ENCODE results near the gene CBX3.
"Not testable (repeated sequence)": the region's sequence is repeated elsewhere in the genome, so short reads cannot be mapped to it uniquely, and the experiment has no call there.

The CBX3 gene

DNA sequence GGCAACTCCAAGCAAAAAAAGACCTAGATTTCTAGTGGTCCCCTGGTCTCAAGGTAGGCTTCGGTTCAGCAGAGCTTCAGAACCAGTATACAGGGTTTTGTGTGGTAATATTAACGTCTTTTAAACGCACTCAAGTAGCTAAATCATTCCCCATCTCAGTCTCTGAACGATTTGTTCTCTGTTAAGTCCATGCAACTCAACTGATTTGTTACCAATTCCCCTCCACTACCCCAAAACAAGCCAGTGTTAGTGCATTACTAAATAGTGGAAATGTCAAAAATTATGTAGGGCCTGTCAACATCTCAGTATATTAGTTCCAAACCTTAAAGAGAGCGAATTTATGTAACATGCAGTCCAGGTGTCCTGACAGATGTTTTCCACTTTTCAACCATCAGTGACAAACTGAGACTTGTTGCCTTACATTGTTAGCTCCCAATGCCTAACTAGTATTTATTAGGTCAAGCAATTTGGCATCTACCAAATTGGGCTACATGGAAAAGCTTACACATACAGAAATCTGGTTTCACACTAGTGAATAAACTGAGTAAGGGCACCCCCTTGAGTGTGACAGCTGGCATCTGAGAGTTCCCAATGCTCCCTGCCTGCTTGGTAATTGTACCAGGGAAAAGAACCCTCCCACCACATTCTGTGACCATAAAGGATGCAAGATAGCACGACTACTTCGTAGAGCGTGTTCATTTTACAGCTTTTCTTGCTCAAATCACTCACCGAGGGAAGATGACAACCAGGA is 13.2 kb upstream of the CBX3 start:
- DNase-seq (ENCODE audit: low read depth), result no peak

DNA sequence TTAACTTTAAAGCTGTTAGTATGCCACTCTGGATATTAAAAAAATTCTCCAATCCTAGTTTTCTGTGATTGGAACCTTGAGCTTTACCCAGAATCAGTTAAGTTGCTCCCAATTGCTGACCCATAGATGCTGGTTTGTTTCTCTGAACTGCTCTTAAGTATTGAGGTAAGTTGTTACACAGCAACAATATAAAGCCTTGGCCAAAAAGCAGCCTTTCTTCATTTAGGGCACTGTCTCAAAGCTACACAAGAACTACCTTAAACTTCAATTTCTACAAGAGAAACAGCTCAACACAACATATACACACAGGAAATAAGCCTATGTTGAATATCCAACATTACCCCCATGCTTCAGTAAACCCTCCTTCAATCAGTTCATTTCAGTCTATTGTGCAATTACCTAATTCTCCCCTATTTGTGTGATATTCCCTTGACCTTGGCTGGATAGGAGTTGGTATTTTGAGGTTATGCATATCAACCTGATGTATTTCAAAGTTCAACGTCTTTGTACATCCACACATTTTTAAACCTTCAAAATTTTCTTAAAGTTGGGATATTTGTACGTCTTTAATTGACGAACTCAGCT is 12.5 kb upstream of the CBX3 start:
- no peak for DNase-seq (ENCODE audit: low read depth)

DNA sequence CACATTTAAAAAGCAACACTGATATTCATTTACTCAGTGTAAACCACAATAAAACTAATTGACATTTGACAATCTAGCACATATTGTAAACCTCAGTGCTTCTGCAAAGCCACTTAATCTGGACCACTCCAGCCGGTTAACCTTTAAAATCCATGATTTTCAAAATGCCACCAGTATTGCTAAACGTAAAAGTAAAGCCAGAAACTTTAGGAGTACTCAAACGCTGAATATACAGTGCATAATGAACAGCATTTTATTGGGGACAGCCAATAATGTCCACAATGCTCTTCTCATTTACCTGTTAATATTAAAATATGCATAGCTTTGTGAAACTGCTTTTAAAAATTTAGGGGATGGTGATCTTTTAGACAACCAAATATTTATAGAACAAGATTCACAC is 11.8 kb upstream of the CBX3 start:
- DNase-seq (ENCODE audit: low read depth), result no peak

DNA sequence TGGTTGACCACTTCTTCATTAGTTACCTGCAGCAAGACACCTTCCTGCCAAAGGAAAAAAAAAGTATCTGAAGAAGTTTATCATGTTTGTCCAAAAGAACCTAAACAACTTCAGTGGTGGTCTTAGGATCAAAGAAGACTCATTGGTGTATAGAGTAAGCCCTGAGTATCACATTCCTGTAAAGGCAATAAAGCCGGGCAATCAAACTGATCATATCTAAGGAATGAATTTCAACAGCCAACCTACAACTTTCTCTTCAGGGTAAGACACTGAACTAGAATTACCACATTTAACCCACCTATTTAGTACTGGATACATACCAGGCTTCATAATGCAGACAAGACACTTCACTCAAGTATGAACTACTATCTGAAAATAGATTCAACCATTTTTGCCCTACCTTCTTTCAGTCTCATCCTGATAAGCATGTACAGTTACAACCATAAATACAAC is 11.1 kb upstream of the CBX3 start:
- DNase-seq (ENCODE audit: low read depth), result no peak

DNA sequence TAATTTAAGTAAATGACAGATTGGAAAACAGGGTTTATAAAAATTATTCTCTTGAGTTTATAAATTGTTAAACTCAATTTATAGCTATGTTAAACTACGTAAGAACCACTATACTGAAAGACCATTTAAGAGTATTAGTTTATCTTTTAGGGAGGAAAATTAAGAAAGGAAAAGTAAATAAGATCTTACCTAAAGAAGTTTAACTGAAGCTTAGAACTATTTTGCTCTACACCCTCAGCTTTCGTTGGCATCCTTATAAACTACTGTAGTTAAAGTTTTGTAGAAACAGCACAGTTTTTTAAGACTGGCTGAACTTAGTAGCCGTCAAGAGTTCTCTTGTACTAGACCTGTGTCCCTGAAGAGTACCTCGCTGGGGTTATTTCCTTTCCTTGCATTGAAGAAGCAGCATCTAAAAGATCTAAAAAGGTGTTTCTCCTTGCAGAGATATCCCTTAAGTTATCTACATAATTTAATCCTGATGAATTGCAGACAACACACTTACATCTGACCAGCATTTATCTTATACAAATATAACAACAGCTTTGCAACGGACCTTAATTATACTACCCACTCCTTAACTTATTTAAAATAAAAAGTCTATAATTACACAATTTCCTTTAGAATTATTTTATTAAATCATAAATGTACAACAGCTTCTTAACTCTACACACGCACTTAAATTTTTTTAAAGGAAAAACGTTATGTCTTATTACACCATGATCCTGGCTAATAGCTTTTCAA is 10.1 kb upstream of the CBX3 start:
- no peak for DNase-seq (ENCODE audit: low read depth)

DNA sequence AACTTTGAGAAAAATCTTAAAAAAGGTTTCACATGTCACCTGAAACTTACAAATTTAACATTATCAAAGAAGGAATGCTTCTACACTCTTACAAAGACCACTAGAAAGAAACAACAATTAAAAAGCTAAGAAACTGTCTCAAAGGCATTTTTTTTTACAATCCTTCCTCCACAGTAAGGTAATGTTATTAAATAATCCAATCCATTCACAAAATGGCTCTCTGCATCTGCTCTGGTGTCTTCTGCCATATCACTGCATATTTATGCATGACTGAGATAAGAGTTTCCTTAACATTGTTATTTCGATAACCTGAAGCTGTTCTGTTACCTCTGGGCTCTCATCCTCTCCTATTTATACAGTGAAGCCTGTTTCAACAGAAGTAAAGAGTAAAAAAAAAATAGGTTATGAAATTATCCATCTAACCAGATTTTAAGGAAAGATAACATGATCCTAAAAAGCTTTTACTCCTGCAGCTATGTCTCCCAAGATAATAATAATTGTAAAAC is 9.5 kb upstream of the CBX3 start:
- DNase-seq (ENCODE audit: low read depth), result no peak

DNA sequence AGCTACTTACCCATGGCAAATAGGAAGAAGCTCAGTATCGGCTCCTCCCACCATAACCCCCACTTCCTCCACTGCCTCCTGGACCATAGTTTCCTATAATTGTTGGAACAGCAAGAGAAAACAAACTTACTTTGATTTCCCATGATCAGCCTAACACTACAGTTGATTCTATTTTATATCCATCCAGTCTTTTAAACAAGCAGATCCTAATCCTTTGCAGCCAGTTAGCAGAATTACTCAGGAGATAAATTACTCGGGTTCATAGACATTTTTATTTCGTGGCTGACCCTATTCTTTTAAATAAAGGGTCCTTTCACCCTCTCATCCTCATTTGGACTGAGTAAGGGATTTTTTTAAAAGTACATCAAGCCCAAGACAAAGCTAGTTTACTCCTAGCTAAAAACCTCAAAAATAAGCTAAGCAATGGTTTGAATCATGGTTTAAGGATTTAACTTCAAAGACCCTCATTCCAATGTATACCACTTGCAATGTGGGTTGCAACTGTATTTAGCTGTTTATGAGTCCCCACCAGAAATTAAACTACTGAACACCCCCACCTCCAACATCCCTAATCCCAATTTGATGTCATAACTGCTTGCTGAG is 9.0 kb upstream of the CBX3 start:
- no peak for DNase-seq (ENCODE audit: low read depth)

DNA sequence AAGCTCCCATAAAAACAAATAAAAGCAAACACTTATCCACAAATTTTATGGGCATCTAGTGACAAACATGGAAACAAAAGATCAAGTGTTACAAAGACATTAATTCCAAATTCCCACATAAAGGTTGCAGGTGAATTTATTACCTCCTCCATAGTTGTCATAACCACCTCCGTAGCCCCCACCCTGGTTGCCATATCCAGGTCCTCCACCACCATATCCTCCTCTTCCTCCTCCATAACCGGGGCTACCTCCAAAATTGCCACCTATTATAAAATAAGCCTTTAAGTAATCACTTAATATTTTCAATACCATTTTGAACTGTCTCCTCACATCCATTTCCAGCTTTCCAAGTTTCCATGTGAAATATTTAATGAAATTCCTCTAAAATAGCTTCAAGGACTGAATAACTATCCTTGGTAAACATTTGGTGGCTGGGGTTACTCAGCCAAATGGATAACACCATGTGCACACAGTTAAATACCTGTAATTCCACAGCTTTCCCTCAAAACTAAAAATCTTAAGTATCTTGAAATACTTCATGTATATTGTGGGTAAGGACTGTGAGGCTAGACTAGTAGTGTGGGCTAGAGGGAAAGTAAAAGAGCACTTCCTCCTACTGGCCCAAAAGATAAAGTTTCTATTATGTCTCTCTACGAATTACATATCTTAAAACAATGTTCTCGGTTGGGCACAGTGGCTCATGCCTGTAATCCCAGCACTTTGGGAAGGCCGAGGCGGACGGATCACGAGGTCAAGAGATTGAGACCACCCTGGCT is 7.9 kb upstream of the CBX3 start:
- DNase-seq (ENCODE audit: low read depth), result no peak

DNA sequence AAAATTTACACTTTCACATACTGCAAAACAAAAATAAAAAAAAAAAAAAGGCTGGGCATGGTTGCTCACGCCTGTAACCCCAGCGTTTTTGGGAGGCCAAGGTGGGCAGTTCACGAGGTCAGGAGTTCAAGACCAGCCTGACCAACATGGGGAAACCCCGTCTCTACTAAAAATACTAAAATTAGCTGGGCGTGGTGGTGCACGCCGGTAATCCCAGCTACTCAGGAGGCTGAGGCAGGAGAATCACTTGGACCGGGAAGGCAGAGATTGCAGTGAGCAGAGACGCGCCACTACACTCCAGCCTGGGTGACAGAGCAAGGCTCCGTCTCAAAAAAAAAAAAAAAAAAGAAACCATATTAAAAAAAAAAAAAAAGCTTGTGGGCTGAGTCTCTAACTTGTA is 6.8 kb upstream of the CBX3 start:
- DNase-seq (ENCODE audit: low read depth), result not testable (repeated sequence)

DNA sequence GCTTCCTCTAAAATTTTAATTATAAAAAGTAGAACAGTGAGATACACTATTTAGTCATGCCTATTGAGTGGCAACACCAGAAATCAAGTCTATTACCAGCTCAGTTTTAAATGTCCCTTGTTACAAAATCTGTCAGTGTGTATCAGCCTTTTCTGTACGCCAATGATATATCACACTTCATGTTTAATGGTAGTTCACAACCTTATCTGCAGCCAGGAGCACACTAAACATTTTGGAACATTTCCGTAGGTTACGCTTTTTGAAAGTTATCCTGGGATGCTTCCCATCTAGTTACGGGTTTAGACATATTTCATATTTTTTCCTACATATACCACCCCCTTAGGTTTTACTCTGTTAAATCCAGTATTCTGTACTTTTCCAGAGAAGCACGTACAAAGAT is 6.4 kb upstream of the CBX3 start:
- DNase-seq (ENCODE audit: low read depth), result no peak

DNA sequence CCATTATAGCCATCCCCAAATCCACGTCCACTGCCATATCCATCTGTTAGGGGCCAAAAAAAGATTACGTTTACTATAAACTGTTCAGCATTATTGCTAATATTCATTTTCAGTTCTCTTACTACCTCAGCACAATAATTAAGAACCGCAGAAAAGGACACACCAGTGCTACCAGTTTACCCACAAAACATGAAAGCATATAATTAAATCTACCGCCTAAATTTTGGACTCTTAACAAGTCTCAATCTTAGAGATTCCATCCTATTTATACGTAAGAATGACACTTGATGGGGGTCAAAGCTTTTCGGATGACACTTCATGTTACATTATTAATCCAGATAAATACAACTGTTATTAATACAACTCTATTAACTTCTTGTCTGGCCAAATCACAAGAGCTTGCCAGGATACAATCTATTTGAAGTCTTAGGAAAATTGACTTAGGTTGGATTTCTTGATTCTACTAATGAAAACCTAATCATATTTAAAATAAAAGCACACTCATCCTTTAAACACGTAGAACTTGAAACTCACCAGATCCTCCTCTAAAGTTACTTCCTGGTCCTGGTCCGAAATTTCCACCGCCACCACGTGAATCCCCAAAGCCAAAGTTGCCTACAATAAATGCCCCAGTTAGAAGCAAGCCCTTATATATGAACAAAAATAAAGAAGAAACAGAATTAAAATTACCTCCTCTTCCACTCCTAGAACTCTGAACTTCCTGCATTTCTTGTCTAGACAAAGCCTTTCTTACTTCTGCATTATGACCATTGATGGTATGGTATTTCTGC is 5.5 kb upstream of the CBX3 start:
- DNase-seq (ENCODE audit: low read depth), result no peak

DNA sequence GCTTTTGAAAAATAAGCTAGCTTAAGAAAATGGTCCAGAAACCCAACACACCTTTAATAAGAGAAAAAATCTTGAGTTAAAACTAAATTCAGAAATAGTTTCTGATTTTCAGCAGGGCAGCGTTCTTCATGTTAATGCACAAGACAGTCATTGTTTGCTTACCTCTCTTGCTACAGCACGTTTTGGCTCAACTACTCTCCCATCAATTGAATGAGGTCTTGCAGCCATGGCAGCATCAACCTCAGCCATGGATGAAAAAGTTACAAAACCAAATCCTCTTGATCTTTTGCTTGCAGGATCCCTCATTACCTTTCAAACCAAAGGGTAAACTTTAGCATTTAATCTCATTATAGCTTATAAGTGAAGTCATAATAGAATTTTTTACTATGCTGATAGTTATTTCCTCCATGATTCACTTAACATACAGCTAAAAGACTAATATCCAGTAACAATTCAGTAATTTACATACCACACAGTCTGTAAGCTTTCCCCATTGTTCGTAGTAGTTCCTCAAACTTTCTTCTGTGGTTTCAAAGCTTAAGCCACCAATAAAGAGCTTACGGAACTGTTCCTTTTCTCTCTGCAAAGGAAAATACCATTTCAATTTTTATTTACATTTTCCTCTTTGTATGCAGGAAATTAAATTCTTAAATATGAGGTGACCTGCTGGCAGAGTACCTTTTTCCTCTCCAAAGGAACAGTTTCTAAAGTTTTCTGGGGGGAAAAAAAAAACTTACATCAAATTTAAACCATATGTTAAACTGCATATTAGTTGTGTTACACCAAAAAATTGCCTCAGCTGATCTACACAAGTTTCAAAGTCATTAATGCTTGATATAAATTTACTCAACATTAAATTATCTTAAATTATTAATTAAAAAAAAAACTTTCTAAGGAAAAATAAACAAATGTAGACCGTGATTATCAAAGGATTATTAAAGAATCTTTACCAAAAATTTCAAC is 4.1 kb upstream of the CBX3 start:
- DNase-seq (ENCODE audit: low read depth), result no peak

DNA sequence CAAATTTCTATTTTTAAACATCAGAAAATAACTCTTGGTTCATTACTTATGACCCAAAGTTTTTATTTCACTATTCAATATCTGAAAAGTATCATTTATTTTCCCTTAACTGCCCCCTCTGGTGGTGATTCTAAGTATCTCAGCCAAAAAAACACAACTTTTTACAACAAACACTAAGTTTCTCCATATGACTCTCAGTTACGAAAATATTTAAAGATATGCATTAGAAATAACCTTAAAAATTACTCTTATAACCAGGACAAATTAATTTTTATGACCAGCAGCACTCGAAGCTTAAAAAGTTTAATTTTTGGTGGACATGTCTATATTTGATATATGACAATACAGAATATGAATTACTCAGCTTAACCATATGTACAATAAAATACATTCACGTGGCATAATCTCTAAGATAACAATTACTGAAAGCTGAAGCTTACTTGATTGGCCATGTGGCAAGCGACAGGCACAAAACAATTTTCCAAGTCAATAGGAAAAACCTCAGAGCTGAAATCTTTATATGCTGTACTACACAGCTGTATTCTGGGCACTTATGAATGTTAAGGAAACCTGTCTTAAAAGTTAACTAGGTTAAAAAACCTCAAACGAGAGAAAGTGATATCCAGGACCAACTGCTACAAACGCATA is 3.3 kb upstream of the CBX3 start:
- no peak for DNase-seq (ENCODE audit: low read depth)

DNA sequence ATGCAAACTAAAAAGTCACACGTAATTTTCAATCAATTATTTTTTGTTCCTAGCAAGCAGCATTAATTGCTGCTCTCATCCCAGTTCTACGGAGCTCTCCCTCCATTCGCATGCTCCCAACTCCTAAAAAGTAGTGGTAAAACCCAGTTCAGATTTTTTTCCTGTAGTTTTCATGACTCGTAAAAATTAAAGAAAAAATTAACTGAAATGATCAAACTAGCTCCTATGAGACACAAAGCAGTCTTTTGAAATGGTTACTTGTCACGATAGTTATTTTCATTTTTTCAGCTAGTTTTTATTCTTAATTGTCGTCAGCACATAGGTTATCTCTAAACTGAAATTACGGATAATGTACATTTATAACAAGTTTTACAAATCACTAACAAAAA is 2.8 kb upstream of the CBX3 start:
- DNase-seq (ENCODE audit: low read depth), result no peak

DNA sequence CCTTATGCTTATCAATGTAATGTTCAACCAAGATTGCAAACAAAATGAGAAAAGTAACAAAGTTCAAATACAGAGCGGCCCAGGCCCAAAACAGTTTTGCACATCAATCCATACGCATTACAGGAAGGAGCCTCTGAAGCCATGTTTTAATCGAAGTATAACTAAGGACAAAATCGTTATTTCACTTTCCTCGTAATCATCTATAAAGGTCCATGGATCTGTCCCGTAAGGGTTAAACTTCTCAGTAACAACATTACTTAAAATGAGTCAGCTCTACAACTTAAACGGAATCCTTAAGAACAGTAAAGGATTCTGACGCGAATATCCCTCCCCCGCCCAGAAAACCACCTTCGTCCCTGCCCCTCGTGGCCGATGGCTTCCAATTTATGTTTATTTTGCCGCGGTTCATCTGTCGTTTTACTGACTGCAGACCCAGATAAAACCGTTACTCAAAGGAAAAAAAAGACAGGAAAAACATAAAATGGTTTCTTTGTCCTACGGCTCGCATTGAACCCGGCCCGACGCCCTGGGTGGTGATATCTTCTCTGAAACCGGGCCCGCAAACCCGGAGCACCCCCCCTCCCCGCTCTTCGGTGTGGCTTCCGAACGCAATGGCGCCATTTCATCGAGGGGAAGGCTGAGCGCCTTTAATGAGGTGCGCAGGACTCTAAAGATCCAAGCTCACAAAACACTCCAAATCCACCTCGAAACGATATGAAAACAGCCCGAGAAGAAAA is 2.1 kb upstream of the CBX3 start:
- no peak for DNase-seq (ENCODE audit: low read depth)

DNA sequence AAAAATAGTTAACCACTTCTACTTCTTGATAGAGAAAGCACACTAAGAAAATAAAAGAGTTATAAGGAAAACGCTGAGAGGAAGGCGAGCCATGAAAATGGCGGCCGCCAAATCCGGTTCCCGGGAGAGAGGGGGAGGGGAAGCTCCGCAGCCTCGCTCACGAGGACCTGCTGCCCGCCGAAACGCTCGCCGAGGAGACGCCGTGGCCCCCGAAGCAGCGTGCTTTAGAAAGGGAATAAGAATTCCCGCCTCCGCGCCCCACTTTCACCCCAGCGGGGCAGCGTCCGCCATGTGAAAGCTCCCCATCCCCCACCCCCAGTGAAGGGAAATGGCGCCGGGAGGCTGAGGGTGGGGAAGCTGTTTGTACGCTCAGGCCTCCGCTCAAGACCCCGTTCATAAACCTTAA is 1.5 kb upstream of the CBX3 start:
- no peak for DNase-seq (ENCODE audit: low read depth)

DNA sequence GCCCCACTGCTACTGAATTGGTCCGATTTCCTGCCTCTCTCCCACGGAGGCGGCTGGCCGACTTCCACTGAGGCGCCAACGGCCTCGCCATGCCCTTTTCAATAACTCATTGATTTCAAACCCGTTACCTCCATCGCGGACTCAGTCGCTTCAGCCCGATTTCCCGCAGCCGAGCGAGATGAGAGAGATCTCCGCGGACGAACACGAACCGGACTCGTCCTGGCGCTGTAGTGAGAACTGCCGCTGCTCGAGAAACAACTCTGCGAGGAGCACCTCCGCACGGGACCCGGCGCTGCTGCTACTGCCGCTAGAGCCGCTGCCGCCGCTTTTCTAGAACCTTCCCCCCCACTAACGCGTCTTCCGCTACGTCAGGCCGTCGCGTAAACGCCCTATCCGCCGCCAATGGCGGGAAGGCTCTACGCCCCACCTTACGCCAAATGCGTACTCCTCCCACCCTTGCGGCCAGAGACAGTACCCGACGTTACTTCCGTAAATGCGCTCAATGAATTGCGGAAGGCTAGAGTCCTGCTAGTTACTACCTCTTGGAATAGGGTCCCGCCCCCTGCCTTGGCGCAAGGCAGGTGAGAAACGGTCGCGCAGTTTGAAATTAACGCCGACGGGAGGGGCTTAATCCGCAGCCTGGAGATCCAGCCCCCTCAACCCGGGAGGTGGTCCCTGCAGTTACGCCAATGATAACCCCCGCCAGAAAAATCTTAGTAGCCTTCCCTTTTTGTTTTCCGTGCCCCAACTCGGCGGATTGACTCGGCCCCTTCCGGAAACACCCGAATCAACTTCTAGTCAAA is 900 bp upstream of the CBX3 start, which contains the start of gene HNRNPA2B1:
Gene HNRNPA2B1, minus strand, starts transcription at position 303 of the 803 bp plus-strand sequence. Its CDS starts 169 bp downstream, at position 134.
- peak; percentile 85 for DNase-seq (ENCODE audit: low read depth)
